GDM1 (cell line): Measurements from ENCODE around the gene CFAP100.

Source experiments
- DNase-seq: peaks from one replicate; lab custom pipeline; 2025; lab: John Stamatoyannopoulos, UW

Gene CFAP100

DNA sequence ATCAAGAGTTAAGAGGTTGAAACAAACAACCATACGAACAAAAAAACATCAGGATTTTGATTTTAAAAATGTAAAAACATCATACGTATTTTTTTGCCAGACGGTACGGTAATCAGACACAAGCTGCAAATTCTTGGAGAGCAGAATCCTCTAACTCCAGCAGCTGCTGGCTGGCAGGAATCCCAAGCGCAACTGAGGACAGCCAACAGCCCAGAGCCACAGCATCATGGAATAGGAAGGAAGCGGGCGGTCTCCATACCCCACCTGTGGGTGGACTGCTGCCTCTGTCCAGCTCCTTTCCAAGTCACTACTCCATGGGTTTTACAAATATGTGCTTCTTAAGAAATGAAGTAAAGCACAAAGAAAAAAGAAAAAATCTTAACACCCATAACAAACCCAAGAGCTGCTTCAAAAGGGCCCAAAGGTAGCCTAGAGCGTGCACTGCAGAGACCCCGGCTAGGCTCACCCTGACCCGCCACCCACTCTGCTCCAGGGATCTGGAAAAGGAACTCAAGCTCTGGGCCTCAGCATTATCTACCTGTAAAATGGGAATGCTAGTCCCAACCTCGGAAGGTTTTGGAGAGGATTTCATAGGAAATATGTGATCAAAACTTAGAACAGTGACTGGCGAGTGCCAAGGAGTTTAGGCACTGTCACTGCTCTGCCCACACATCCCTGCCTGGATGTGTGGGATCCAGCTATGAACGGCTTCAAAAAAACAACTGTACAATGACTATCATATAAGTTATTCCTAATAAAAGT is 47.6 kb downstream of the CFAP100 start:
- no peak for DNase-seq

DNA sequence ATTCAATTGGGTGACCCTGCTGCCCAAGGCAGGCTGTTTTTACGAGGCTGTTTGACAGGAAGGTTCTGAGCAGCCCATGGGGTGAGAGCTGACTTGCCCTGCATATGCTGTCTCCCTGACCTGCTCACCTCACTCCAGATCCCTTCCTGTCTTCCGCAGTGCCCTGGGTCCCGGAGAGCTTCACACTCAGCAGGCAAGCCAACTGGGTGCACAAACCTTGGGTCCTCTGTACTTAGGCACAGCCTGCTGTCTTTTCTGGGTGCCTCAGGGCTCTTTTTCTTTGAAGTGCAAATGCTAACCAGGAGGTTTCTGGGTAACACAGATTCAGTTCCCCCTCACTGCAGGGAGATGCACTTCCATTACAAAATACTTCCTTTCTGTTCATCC is 48.1 kb downstream of the CFAP100 start:
- DNase-seq: no peak

DNA sequence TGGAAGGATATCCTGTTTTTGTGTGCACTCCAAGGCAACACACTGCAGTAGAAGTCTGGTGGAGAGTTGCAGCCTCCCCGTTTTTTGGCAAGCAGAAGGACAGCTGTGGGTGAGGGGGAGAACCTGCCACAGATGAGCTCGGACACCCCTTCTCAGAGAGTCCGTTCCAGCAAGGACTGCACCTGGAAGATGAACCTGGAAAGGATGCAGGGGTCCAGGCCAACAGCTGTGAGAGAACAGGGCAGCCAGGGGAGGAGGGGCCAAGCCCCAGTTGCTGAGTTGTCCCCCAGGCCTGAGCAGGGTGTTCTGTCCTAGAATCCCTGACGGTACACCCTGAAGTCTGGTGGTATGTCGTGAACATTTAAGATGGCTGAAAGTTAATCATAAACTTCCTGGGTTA is 50.8 kb downstream of the CFAP100 start:
- DNase-seq: no peak

DNA sequence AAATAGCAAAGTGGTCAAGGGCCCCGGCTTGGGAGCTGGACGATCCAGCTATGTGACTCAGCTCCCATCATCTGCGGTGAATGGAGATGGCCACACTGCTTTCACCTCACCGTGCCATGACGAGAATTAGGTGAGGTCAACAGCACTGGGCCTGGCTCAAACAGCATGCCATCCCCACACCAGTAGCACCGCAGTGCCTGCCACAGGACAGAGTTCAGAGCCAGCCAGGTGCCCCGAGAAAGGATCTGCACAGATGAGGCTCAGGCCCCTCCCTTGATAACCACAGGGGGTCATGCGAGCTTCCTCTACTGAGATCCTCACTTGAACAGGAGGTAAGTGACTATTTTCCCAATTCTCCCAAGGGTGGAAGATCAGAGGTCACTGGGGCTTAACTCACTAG is 51.6 kb downstream of the CFAP100 start:
- DNase-seq: no peak

DNA sequence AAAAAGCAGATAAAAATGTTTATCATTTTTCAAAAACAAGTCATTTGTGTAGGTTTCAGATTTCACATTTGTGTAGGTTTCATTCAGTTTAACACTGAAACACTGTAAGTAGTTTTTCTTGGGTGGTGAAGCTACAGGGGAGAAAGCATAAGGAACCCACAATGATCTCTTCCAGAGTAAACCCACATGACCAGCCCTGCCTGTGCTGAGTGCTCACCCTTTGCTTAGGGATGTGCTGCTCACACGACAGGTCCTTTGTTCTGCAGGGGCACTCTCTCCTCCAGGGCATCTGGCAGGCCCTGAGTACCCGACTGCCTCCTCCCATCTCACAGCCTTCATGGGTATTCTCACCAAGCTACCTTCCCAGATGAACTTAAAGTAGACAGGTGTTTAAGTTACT is 52.1 kb downstream of the CFAP100 start:
- no peak for DNase-seq

DNA sequence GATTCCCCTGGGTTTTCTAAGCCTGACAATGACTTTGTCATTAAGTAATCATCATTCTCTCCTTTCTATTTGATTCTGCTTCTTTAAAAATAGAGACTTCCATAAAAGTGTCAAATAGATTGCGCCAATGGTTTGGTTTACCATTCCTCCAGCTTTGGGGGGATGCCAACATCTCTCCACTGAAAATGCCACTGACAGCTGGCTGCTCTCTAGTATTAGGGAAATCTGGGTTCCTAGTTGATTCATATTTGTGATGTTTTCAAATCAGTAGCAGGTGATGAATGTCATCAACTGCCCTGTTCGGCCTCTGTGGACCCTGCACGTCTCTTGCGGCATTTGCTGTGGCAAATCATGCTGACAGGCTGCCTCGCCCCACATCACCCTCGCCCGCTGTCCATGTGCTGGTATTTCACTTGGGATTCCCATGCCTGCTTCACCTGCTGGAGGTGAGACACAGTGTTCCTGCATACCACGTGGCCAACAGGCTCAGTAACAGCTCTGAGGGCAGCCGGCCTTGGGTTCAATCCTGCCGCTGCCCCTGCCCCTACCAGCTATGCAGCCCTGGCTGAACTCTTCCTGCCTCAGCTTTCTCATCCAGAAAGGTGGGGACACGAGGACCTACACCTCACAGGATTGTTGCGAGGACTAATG is 52.9 kb downstream of the CFAP100 start:
- no peak for DNase-seq

DNA sequence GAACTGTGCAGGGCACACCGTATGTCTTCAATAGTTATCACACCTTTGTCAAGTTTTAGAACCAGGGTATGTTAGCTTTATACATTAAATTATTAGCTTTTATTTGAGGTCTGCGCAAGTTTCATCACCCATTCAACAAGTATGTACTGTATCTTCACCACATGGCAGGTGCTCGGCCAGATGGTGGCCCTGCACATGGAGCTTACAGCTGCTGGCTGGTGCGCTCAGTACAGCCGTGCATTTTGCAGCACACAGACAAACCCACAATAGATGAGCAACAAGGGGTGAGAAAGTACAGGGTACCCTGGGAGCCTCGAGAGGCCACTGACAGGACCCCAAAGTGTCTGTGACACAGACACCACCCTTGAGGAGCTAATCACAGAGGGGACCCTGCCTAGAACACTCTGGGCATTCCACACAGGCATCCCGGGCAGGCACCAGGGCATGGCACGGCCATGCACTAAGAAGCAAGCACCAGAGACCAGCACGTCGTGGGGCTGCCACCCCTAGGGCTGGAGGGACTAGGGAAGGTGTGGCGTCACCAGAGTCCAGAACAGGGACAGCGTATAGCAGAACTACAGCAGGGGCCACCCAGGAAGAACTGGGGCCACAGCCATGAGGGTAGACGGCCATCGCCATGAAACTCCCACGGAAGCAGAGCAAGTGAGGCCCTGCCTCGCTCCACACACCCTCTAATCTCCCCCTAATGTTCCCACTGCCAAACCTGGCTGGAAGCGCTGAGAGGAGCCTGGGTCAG is 53.6 kb downstream of the CFAP100 start:
- DNase-seq: no peak

DNA sequence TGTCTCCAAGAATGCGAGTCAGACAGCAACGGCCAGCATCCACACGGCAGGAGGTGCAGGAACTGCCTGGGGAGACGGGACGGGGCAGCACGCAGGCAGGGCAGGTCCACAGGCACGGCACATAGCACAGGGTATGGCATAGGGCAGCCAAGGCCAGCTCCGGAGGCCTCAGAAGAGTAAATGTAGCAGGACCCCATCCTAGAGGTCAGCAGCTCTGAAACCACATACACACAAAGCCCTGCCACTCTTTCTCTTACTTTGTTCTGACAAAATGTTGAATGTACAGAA is 54.1 kb downstream of the CFAP100 start:
- DNase-seq: no peak

DNA sequence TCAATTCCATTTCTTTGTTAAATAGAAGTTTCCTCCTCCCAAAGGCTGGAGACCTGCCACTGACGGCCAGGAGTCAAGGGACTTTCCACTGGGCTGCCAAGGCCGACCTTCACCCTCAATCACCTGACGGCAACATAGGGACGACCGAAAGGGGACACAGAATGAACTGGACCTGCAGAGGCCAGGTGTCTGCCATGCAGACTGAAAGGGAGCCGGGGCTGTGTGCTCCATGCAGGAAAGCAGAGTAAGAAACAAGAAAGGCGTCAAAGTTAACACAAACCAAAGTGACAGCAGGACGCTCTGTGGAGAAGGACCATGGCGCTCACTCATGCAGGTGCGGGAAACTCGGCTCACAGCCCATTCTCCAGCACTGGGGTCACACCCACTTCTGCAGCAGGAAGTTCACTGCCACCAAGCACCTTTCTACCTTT is 54.9 kb downstream of the CFAP100 start:
- DNase-seq: no peak

DNA sequence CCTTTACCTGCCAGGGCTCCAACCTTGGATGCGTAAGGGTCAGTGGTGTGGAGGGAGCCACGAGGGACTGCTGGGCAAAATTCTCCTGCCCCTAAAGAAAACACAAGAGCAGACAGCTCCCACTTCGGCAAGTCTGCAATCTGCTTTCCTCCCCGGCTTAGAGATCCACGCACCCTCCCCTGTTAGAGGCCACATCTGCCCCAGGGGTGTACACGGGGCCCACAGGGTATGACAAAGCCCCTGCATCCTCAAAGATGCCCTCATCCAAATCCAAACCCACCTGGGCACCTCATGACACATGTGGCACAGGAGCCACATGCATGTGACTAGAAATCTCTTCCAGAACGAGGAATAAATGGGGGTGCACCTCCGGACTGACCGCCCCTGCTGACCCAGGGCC is 55.5 kb downstream of the CFAP100 start:
- no peak for DNase-seq

DNA sequence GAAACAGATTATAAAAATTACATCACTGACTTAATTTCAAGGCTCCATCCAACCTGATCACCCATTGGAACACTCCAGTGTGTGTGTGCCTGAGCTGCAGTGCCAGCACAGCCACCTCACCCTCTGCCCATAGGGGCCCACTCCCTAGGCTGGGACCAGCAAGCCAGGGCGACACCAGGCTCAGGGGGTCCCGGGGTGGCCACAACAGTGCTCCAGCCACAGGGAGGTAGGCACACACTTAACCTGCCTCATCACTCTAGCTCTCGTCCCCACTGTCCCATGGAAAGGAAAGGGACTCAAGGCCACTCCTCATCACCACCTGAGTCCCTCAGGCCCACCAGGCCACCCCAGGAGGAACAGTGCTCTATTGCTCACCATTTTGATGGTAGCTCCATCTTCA is 56.0 kb downstream of the CFAP100 start:
- DNase-seq: no peak

DNA sequence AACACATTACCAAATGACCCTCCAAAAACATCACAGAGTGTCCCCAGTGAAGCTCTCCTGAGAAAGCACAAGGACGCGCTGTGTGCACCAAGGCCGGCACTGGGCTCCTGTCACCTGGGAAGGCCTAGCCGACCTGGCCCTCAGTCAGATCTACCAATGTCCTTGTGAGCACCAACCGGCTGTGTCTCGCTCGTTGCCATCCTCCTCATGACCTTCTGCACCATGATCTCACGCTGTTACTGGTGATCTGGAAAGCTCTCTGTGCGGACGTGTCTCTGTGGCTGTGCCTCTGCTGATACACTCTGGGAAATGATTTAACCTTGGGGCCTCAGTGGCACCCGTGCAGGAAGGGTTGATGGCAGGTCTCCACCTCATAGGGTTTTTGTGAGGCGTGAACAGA is 56.8 kb downstream of the CFAP100 start:
- no peak for DNase-seq

DNA sequence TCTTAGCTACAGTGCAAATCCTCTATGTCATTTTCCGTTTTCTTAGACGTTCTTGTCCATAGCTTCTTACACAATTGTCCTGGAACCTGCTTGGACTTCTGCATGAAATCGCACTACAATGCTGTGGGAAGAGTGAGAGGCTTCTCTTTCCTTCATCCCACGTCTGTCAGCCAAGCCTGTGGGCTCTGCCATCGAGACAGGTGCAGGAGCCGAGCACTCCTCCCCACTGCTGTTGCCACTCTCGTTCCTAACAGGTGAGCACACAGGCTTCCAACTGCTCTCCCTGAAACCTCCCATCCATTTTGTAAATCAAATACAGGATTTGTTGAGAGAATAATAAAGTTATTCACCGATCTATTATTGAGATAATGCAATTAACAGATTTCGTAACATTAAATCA is 57.5 kb downstream of the CFAP100 start:
- no peak for DNase-seq

DNA sequence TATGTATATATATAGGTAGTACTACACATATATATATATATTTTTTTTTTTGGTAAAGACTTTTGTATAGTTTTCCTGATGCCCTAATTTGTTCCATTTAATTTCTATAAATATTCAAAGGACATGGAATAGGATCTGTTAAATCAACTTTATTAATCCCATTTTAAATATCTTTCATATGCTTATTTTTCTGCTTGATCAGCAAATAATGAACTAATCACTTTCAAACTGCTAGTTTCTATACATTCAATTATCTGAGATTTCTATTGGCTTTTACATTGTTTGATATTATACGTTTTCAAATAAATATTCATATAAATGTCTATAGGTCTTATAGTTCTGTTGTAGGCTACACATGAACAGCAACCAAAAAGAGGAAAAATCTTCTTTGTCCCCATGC is 59.3 kb downstream of the CFAP100 start:
- DNase-seq: no peak

DNA sequence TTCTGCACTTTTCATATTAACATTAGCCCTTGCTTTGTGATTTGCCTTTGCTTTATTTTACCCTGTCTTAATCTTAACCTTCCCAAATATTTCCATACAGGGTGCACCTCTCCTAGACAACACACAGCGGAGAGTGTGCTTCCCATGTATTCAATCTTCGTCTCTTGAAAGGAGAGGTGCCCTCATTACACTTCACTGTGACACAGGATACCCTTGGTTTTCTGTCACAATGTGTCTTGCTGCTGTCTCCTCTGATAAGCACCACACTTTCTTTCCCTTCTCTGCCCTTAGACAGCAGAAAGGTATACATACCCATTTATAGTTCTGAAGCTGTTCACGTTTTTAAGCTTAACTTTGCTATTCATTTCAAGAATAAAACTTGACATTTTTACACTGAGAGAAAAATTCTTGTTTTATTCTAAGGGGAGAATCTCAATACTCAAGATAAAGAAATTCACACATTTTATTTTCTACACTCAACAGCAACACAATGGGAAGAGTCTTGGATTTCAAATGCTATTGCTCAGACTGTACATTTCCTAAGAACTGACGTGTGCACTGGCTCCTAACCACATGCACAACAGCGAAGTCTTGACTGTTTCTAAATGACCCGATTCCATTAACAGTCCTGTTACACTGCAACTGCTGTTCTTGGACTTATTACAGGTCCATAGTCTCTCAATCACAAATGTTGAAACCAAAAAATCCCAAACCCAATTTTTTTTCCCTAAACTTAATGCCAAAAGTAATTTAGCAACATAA is 59.9 kb downstream of the CFAP100 start:
- no peak for DNase-seq

DNA sequence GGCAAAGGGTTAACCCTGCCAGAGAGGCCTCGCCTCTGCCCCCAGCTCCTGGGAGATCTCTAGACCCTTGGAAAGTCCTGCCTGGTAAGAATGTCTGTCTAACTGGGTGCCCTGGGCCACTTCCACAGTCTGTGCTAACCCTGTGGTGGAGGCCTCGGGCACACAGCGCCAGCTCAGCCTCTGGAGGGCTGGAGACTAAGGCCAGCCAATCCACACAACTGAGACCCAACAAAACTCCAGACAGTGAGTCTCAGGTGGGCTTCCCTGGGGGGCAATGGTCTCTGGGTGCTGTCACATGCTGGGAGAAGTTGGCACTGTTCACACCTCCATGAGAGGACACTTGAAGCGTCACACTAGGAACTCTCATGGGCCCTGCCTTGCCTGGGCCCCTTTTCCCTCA is 61.5 kb downstream of the CFAP100 start:
- DNase-seq: no peak

DNA sequence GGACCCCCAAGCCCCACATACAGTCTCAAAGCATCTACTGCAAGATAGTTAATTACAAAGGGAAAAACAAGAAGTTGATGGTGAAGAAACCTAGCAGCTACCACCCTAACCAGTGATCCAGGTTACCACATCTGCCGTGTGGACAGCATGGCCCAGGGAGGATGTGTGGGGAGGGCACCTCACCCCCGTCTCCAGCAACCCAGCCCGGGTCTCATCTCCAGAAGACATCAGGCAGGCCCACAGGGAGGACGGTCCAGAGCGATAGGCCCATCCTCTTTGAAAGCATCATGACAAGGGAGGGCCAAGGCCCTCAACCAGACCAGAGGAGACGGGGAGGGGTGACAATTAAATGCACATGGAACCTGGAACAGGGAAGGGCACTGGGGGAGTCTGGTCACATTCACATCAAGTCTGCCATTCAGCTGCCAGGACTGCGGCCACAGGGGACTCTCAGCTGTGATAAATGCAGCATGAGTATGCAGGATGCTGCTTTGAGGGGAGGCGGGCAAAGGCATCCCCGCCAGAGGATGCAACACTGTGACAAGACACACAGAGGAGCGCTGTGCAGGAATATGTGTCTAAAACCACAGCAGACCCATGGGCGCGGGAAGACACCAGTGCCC is 62.2 kb downstream of the CFAP100 start:
- DNase-seq: no peak

DNA sequence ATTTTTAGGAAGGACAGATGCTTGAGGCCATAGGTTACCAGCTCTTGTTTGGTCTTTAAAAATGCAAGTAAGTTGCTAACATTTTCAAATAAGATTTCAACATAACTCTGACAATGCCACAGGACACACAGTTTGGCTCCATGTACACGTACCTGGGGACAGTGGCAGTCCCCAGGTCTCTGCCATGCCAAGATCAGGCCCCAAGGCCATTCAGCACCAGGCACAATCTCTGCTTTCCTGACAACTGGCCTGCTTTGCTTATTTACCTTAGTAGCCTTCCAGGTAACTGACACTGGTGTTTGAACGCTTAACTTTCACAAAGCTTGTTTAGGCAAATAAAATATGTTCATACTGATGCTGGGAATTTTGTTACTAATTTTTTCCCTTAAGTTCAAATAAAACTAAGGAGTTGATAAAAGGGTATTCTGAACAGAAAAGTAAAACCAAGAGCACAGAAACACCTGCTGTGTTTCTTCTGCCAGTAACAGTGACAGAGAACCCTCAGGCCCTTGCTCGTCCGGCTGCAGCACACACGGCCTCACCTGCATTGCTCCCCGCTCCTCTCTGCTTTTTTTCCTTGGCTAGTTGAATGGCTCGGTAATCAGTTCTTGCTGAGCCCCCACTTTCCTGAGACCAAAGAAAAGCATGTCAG is 64.5 kb downstream of the CFAP100 start:
- DNase-seq: no peak

DNA sequence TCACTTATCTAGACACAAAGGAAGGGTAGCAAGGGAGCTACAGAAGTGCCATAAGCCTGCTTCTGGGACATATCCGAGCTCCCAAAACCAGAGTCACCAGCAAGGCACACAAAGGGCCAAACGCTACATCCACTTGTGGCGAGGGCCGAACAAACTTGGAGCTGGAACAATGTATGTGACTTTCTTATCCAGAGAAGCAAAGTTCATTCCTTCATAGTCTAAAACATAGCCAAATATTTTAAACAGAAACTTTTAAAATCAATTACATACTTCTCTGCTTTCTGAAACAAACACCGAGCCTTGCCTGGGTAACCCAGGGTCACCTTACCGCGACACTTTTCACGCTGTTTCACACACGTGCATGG is 65.0 kb downstream of the CFAP100 start:
- DNase-seq: no peak

DNA sequence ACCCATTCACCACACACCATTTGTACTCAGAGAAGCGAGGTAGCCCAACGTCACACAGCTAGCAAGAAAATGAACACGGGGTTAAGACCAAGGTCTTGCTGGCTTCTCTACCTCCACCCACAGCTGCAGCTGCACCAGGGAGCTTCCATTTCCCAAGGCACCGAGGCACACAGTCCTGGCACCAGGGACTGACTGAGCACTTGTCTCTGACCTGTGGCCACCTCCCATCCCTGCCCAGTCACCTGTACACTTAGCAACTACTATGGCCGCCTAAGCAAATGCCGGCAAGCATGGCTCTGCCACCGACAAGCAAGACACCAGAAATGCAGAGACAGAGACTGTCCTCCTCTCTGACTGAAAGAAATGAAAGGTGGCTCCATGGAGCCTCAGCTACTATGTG is 65.7 kb downstream of the CFAP100 start:
- DNase-seq: no peak

DNA sequence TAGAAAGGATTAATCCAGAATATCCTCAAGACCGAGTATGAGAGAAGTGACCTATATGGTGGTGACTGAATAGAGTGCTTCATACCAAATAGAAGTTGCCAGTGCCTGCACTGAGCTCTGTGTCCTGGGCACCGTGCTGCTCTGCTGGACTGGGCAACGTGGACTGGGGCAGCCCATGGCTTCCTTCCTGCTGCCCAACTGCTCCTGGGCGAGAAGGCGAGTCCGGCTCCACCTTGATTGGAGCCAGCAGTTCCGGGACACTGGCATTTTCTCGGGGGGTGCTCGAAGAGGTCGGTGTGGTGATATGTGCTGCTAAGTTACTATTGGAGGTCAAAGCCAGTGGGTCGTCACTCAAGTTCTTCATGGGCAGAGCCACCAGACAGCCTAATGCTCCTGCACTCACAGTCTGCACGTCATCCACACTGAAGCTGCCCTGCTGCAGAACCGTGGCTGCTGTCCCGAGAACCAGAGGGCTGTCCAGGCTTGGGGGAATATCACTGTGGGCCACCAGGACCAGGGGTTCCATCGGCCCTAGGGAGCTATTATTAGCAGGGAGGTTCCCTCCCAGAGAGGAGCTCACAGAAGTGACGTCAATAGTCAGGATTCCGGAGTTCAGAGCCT is 66.9 kb downstream of the CFAP100 start:
- DNase-seq: no peak
